Measurements from ENCODE around the gene CER1.

The CER1 gene

GRCh38 chr9:14722391-14723035, at the start of gene CER1:
Gene CER1, minus strand, starts transcription at chr9:14722733. Its CDS starts 61 bp downstream, at chr9:14722672.
- no peak for DNase-seq (ENCODE audit: low read depth in 2 of 2)

- DNase-seq (ENCODE audit: low read depth in 2 of 2) = no peak
These were observed 48.1 kb upstream of the CER1 start for GRCh38 chr9:14770592-14770991.

- peak in 1 of 2 experiments; percentile 1 for DNase-seq (ENCODE audit: low read depth in 2 of 2)
These were observed 46.7 kb upstream of the CER1 start for GRCh38 chr9:14769230-14769571.

DNA sequence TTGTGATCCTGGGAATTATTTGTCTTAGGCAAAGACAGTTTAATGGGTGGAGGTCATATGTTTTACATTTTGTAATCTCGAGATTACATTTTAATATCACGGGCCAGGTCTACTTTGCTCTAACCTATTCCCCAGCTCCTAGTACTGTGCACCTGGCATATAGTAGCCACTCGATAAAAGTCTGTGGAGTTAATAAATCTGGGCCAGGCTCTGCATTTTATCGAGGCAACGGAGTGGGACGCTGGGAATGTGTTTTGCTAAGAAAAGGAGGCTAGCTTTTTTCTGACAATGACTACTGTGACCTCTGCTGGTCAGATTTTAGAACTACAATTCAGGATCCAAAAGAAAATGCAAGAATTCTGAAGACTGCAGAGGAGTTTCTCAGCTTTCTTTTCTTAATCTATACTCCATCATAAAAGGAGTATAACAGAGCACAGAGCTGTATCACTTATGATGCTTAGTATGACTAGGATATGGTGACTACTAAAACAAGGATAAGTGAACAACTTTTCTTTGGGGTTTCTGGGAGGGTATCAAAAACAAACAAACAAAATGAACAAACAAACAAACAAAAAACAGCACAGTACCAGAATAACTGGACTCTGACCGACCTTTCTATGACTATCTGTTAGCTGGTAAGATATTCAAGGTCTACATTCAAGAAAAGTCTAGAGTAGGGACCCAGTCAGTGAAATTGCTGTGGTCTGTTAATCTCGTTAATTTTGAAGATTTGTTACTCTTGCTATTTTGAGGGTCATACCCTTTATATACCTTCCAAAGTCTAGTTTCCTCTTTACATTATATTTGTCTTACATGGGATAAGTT, 46.1 kb upstream of the CER1 start:
- peak; percentile 20 to 28 for DNase-seq (ENCODE audit: low read depth in 2 of 2)

- peak; percentile 23 to 36 for DNase-seq (ENCODE audit: low read depth in 2 of 2)
These were observed 43.8 kb upstream of the CER1 start for GRCh38 chr9:14766299-14766698.

DNA sequence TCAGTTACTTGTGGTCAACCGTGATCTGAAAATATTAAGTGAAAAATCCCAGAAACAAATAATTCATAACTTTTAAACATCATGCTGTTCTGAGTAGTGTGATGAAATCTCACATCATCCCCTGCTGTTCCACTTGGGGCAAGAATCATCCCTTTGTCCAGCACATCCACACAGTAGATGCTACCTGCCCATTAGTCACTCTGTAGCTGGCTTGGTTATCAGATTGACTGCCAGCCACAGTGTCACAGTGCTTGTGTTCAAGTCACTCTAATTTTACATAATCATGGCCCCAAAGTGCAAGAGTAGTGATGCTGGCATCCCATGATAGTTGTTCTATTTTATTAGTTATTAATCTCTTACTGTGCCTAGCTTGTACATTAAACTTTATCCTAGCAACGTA, 39.1 kb upstream of the CER1 start:
- DNase-seq (ENCODE audit: low read depth in 2 of 2) = no peak

DNA sequence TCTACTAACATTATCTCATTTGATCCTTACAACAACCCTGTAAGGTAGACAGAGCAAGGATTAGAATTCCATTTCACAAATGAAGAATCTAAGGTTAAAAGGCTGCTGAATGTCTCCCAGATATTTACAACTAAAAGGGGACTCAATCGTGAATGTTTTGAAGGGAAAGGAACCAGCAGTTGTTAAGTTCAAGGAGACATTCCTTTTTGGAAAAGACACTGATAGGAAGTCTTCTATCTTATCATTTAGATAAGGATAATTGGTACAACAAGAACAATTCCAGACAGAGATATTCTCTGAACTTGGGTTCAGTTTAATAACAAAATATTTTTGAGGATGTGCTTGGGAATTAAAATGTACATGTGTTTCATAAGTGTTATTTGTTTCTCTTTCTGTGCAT, 37.5 kb upstream of the CER1 start:
- no peak for DNase-seq (ENCODE audit: low read depth in 2 of 2)

- no peak for DNase-seq (ENCODE audit: low read depth in 2 of 2)
These were observed 33.8 kb upstream of the CER1 start for GRCh38 chr9:14756291-14756690.

DNA sequence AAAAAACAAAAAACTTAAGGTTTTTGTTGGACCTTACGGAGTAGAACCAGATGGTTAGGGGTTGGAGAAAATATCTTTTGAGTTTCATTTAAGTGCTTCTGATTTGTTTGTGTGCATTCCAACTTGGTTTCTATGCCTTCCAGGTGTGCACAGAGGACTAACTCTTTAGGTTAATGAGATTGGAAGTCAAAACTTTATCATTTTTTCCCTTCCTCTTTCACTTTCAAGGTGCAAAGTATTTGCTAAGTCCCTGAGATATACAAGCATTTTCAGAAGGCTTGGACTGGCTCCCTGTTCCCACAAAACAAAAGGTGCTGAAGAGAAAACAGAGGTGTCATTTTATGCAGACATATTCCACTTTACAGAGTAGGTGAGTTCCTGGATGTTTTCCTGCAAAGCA, 30.3 kb upstream of the CER1 start:
- DNase-seq (ENCODE audit: low read depth in 2 of 2) = no peak

- no peak for DNase-seq (ENCODE audit: low read depth in 2 of 2)
These were observed 29.7 kb upstream of the CER1 start for GRCh38 chr9:14752271-14752670.

- no peak for DNase-seq (ENCODE audit: low read depth in 2 of 2)
These were observed 28.3 kb upstream of the CER1 start for GRCh38 chr9:14750821-14751220.

DNA sequence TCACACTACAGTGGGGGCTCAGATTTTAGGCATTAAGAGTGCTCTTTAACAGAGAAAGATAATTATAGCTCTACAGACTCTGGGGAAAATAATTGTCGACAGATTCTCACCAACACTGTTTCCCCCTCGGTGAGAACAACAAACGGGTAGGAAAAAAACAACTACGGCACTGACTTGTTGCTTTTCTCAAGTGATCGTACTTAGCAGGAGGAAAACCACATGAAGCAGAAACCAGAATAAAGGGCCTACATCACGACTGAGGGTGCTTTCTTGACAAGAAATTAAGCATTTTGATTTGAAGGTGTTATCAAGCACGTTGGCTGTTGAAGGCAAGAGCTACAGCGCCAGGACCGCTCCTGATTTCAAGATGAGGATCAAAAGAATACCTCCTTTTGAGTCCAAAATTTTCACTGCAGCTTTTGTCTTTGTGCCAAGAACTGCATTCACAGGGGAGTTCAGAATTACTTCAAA, 27.2 kb upstream of the CER1 start:
- DNase-seq (ENCODE audit: low read depth in 2 of 2) = no peak

- no peak for DNase-seq (ENCODE audit: low read depth in 2 of 2)
These were observed 25.8 kb upstream of the CER1 start for GRCh38 chr9:14748373-14748772.

DNA sequence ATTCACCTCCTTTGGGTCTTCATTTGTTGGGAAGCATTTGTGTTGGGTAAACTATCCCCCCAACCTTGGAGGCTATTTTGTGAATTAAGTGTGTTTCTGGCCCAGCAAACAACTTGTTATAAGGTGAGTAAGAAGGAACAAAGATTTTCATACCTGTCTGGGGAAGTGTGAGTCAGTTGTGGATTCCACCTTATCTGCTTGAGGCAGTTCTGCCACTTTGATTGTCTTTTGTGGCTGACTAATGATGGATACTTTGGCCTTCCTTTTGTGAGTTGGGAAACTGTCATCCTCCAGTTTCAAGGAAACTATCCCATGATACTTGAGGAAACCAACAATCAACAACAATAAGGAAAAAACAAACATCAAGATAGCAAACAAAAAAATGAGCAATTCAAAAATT, 24.6 kb upstream of the CER1 start:
- no peak for DNase-seq (ENCODE audit: low read depth in 2 of 2)

GRCh38 chr9:14746626-14747025, 24.1 kb upstream of the CER1 start:
- no peak for DNase-seq (ENCODE audit: low read depth in 2 of 2)

- DNase-seq (ENCODE audit: low read depth in 2 of 2) = no peak
These were observed 22.2 kb upstream of the CER1 start for GRCh38 chr9:14744768-14745167.

- no peak for DNase-seq (ENCODE audit: low read depth in 2 of 2)
These were observed 18.8 kb upstream of the CER1 start for GRCh38 chr9:14741369-14741768.

- DNase-seq (ENCODE audit: low read depth in 2 of 2) = no peak
These were observed 10.6 kb upstream of the CER1 start for GRCh38 chr9:14733133-14733532.

DNA sequence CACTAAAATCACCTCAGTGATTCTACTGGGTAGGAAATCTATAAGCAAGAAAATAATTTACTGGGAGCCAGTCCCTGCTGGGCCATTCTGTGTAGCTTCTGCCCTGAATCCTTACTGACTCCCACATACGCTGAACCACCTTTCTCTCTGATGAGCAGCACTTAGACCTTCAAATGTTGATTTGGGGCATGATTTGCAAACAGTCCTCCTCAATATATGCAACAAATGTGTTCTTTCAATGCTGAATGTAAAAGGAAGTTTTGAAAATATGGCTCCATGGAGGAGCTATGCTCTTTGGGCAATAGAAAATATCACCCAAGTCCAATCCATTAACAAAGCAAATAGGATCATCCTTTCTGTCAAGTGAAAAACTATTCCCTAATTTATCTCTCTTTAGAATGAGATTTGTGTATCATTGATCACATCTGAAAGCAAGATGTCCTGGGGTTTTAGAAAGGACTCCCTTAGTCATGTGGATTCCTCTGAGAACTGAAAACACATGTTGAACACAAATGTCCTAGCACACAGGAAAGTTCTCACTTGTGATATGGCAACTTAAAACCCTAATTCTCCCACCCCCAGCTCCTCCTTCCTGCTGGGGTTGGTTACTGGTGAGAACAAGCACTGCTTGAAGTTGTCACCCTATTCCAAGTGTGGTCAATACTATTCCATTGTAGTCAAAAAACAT, 8.9 kb upstream of the CER1 start:
- DNase-seq (ENCODE audit: low read depth in 2 of 2) = no peak

GRCh38 chr9:14730461-14730898, 7.9 kb upstream of the CER1 start:
- peak; percentile 15 to 20 for DNase-seq (ENCODE audit: low read depth in 2 of 2)

GRCh38 chr9:14723301-14723700, 768 bp upstream of the CER1 start:
- DNase-seq (ENCODE audit: low read depth in 2 of 2) = no peak

DNA sequence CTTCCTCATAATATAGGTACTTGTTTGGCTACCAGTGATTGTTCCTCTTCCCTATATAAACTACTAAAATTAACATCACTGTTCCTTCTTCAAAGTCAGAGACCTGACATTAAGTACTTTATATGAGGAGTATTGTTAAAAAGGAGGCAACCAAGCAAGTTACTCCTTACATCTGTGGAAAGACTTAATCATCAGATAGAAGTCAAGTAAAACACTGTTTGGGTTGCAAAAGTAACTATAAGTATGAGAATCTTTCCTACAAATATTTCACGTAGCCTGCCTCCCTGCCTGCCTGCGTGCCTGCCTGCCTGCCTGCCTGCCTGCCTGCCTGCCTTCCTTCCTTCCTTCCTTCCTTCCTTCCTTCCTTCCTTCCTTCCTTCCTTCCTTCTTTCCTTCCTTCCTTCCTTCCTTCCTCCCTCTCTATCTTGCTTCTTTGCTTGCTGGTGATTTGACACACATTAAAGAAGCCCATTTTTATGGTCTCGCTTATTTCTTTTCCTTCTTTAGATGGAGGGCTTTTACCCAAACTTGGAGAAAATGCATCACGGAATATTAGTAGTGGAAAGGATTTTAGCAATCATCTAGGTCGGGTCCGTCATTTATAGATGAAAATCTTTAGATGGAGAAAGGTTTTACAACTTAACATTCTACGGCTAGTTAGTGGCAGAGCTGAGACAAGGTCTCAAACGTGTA, 3.2 kb downstream of the CER1 start:
- no peak for DNase-seq (ENCODE audit: low read depth in 2 of 2)
